Suprapubic skin (tissue), 3 donors: ENCODE results near the gene NR5A2.

Experiments
- CTCF ChIP-seq, 2 donors: fragments of 200-600 bp in 1 of 2; fragments of 450-650 bp in 1 of 2; sonication (generic) in 1 of 2; IDR thresholded peaks; one replicate each; pipeline ENCODE4 v1.5.1; 2016 to 2019; ENCODE audit warnings: antibody characterized with exemption in 2 of 2, mild to moderate bottlenecking in 1 of 2, moderate library complexity in 1 of 2
- EP300 ChIP-seq: sonication (generic); formaldehyde crosslinking; IDR thresholded peaks from one replicate; pipeline ENCODE4 v1.6.1; 2017; ENCODE audit warnings: antibody characterized with exemption

GRCh38 chr1:199983531-199983930 is 44.0 kb upstream of the NR5A2 start:
- no peak for TF ChIP-seq CTCF (IDR thresholded peaks at IDR 0.05)
- no peak for TF ChIP-seq EP300
